NCI-H524 (cell line): ENCODE measurements around the gene CLRN2.
A peak's percentile ranks its signal among the peaks of the same experiment; 100 is the strongest.
"Not testable (repeated sequence)": the region's sequence is repeated elsewhere in the genome, so short reads cannot be mapped to it uniquely, and the experiment has no call there.

ENCODE experiments used
- DNase-seq, 2 experiments: peaks; one replicate each; lab custom pipeline; 2025; lab: John Stamatoyannopoulos, UW

The CLRN2 gene

GRCh38 chr4:17545374-17546140 is 30.6 kb downstream of the CLRN2 start:
- DNase-seq, result no peak

- no peak for DNase-seq
Observed at GRCh38 chr4:17546222-17546621, 31.3 kb downstream of the CLRN2 start.

GRCh38 chr4:17546678-17547077 is 31.7 kb downstream of the CLRN2 start:
- no peak for DNase-seq

- no peak for DNase-seq
Observed at GRCh38 chr4:17550549-17550948, 35.6 kb downstream of the CLRN2 start.

- DNase-seq, result no peak
Observed at GRCh38 chr4:17552427-17552826, 37.5 kb downstream of the CLRN2 start.

GRCh38 chr4:17554568-17554967 is 39.6 kb downstream of the CLRN2 start:
- DNase-seq, result no peak

GRCh38 chr4:17556498-17556897 is 41.5 kb downstream of the CLRN2 start:
- DNase-seq, result no peak

GRCh38 chr4:17557880-17558279 is 42.9 kb downstream of the CLRN2 start:
- no peak for DNase-seq

GRCh38 chr4:17558941-17559708 is 44.2 kb downstream of the CLRN2 start:
- no peak for DNase-seq

GRCh38 chr4:17559709-17560048 is 44.7 kb downstream of the CLRN2 start:
- no peak for DNase-seq

GRCh38 chr4:17560065-17560673 is 45.2 kb downstream of the CLRN2 start:
- no peak for DNase-seq

- peak; percentile 4 to 38 for DNase-seq
Observed at GRCh38 chr4:17561195-17561909, 46.4 kb downstream of the CLRN2 start.

GRCh38 chr4:17562157-17562556 is 47.2 kb downstream of the CLRN2 start:
- DNase-seq, result peak; percentile 14 to 28

GRCh38 chr4:17565846-17566245 is 50.9 kb downstream of the CLRN2 start:
- no peak for DNase-seq

- no peak for DNase-seq
Observed at GRCh38 chr4:17567271-17567670, 52.3 kb downstream of the CLRN2 start.

GRCh38 chr4:17574206-17574605 is 59.2 kb downstream of the CLRN2 start:
- DNase-seq, result no peak

- not testable (repeated sequence) for DNase-seq
Observed at GRCh38 chr4:17575177-17575576, 60.2 kb downstream of the CLRN2 start.
